GM18873 (cell line): ENCODE measurements around the gene TMEM271.

ENCODE experiments used
- ATAC-seq: cut with Tn5 transposase; IDR thresholded peaks from one replicate; pipeline ENCODE4 v1.9.1; 2021; ENCODE audit warnings: mild to moderate bottlenecking, moderate library complexity, moderate number of reproducible peaks; ENCODE audit not compliant: unreplicated experiment, low FRiP score

TMEM271 gene

DNA sequence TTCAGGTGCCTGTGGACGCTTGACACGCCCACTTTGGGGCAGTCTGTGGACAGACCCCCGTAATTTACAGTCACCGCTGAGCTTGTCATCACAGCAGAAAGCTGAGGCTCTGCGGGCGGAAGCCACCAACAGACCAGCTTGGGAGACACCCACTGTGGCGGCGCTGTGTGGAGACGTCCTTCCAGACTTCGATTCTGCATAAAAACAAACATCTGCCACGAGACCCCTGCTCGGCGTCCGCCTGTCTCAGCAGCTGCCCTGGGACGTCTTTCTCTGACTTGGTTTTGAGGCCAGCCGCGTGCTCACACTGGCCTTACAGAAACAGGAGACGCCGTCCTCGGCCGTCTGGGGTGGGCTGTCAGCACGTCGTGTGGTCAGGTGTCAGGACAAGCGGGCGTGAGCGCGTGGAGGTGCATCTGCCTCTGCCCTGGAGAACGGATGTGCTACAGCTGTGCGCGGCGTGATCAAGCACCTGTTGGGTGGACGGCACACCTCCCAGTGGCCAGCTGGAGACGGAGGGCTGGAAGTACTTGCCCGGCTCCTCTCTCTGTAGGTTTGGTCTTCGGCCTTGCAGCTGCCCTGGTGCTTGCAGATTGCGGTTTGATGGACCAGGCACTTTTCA lies 39.6 kb downstream of the TMEM271 start:
- ATAC-seq, result no peak

DNA sequence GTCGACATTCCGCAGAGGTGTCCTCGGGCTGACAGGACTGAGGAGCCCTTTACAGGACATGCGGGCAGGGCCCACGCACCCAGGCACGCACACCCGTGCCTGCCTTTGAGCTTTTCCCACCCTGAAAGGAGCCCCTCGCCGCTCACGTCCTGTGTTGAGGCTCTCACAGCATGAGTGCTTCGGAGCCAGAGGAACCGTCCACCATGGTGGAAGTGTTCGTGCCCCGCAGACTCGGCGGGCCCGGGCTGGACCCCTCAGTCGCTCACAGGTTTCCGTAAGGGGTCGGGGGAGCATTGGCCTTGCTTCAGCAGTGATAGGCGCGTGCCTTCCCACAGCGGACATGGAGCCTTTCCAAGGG lies 40.2 kb downstream of the TMEM271 start:
- no peak for ATAC-seq

DNA sequence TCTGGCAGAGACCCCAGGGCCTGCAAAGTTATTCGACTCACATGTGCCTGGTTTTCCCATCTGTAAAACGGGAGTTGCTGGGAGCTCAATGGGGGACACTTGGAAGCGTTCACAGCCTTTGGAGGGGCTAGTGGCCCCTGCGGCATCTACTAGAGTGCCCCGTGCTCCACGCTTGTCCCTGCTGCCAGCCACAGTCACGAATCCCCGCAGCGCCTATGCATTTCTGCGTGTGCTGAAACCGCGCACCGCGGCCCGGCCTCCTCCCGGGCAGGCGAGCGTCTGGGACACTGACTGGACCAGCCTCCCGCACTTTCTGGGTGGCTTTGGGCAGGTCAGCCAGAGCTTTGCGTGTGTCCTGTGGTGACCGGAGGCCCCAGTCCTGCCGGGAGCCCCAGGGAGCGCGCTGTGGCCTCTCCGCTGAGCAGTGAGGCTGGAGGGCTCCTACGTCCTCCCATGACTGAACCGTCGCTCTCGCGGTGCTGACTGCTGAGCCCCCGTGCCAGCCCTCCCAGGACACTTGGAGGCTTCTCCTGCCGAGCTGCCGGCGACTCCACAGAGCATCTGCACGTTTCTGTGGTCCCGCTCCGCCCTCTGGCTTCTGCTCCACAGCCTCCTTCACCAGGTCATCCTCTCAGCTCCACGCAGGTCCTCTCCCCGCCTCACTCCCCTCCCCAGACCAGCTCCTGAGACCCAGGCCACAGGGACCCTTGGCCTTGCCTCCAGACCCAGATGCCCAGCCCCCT lies 40.7 kb downstream of the TMEM271 start:
- no peak for ATAC-seq

GRCh38 chr4:534576-535151 lies 41.4 kb downstream of the TMEM271 start:
- ATAC-seq, result no peak

DNA sequence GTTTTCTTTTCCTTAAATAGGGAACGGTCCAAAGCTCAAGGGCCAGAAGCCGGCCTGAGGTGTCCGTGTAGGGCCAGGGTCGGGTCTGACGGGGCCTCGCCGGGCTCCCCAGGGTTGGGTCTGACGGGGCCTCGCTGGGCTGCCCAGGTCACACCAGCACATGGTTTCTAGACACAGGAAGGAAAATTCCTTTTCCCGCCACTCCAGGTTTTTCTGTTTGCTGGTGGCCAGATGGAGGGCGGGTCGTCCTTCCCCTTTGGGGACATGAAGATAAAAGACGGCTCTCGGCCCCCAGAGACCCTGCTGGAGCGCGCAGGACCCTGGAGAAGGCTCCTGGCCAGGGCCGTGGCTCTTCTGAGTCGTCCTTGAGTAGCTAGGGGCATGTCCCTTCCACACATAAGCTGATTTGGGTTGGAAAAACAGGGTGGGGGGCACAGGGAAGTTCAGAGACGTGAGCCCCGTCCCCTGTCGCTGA lies 42.0 kb downstream of the TMEM271 start:
- no peak for ATAC-seq

DNA sequence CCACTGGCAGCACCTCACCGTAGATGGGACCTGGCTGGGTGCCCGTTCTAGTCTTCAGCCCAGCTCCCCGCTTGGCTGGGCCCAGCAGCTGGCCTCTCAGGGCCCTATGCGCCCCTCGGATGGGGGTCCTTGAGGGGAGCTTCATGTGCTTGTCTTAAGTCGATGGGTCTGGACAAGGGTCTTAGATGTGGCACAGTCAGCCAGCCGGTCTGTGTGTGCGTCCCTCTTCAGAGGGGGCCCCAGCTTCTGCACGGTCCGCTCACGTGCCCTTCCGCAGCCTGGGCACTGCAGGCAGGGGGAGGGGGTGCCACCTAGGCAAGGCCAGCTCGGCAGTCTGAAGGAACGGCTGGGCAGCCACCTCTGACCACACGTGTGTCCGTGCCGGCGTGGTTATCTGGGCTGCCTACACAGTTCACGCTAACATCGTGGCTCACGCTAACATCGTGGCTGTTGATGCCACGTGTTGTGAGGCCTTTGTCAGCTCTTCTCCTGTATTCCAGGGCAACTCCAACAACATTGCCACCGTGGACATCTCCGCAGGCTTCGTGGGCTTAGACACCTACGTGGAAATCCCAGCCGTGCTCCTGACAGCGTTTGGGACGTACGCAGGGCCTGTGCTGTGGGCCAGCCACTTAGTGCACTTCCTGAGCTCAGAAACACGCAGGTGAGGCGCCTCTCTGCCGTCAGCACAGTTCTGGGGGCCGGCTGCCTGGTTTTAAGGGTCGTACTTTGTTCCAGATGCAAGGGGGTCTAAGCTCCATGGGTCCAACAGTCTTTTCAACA lies 42.6 kb downstream of the TMEM271 start:
- no peak for ATAC-seq

GRCh38 chr4:532588-533317 lies 43.3 kb downstream of the TMEM271 start:
- ATAC-seq, result no peak

DNA sequence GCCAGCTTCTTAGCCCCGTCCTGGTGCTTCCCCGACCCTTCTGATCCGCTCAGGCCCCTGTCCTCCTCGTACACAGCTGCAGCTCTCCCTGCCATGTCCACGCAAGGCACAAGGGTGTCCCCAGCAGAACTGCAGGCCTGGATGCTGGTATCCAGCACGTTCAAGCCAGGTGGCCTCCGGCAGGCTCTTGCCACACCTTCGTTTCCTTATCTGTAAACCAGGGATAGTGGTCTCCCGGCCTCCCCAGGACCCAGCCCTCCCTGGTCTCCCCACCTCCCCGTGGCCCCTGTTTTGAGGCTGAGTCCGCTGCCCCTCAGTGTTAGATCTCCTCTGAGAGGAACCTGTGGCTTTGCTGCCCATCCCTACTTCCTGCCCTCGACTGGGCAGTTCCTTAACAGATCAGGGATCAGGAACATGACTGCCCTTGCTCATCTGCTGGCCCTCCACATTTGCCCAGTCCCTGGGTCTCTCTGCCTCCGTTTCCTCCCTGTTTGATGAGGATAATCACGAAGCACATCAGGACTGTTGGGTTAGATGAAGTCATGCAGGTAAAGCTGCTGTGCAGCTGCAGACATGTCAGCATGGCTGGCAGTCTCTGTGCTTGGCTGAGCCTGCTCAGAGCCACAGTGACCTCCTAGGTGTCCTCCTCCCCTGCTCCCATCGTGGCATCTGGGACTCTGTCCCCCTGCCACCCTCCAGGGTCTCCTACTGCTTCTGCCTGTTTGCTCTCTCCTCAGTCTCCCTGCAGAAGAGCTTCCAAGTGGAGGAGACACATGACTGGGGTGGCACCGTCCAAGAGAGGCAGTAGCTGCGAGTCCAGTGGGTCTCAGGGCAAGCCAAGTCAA lies 44.2 kb downstream of the TMEM271 start:
- ATAC-seq, result no peak

DNA sequence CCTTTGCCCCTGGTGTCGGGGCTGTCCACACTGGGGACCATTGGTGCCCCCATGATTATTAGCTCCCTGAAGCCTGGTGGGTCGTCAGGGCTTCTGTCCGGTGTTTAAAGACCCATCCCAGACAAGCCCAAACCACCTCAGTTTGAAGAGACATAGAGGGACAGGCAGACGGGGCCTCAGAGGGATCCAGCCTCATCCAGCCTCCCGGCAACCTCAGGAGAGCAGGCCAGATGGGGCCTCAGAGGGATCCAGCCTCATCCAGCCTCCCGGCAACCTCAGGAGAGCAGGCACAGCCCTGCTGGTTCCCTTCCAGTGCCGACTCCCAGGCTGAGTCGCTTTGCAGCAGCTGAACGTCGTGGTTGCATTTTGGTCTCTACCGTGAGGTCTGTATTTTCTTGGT lies 45.0 kb downstream of the TMEM271 start:
- ATAC-seq, result no peak

- ATAC-seq, result no peak
Measured at GRCh38 chr4:530017-530781, 45.9 kb downstream of the TMEM271 start.

DNA sequence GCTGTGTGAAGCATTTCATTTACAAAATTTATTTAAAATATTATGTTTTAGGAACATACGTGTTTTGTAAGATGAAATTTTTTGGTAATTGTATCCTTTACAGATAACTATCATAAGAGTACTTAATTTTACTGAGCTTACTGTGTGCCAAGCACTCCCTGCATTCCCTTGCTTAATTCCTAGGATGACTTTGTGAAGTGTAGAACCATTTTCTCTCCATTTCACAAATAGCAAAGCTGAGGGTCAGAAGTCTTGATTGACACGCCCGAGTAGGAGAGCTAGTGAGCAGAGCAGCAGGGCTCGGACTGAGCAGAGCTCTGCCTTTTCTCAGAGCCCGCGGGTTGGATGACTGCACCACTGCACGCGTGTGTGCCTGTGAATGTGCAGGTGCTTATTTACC lies 46.5 kb downstream of the TMEM271 start:
- no peak for ATAC-seq

GRCh38 chr4:528835-529234 lies 47.3 kb downstream of the TMEM271 start:
- ATAC-seq, result no peak

DNA sequence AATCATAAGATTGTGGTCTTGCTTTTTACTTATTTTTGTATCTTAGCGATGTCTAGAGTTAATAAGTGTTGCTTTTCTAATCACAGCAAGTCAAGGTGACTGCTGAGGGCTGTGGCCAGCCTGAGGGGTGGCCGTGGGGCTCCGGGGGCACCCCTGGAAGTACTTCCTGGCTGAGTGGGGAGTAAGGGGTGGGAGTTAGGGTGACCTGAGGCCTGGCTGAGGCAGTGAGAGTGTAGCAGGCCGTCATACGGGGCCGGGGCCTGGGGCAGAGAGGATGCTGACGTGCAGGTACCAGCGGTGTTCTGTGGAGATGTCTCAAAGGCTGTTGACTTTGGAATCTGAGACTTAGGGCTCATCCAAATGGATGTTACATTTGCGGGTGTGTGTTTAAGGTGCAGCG lies 47.8 kb downstream of the TMEM271 start:
- ATAC-seq, result no peak

DNA sequence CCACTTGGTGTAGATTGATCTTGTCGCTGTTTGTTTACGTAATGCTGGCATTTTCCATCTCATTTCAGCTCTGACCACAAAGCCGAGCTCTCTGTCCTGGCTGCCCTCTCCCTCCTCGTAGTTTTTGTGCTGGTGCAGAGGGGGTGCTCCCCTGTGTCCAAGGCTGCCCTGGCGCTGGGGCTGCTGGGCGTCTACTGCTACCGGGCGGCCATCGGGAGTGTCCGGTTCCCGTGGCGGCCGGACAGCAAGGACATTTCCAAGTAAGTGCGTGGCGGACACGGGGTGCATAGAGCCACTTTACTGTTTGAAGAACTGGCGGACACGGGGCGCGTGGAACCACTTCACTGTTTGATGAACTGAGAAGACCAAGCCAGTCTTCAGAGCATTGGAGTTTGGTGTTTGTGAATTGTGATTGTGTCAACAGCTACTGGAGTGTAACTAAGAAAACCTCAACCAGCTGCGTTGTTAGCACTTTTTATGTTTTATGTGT lies 49.1 kb downstream of the TMEM271 start:
- ATAC-seq, result no peak

DNA sequence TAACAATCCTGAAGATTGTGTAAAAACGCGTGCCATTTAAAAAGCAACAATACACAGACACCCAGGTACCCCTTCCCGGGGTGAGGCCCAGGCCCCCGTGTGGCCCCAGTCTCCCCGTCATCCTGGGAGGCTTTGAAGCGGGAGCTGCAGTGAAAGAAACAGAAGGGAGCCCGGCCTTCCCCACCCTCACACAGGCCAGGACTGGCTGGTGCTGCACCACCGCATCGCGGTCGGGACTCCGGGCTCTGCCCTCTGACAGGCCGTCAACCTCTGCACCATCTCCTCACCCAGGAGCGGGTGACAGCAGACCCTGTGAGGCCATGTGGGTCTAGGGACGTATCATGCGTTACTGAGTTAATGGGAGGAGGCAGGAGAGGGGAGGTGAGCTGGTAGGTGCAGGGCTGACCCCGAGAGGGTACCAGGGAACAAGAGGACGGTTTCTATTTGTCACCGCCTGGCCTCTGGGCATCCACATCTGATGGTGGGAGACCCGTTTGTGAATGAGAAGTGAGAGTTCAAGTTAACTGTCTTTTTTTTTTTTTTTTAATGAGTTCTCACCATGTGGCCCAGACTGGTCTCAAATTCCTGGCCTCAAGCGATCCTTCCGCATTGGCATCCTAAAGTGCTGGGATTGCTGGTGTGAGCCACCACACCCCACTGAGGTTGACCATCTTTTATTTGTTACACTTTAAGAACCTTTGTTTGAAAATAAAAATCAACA lies 49.7 kb downstream of the TMEM271 start:
- no peak for ATAC-seq

DNA sequence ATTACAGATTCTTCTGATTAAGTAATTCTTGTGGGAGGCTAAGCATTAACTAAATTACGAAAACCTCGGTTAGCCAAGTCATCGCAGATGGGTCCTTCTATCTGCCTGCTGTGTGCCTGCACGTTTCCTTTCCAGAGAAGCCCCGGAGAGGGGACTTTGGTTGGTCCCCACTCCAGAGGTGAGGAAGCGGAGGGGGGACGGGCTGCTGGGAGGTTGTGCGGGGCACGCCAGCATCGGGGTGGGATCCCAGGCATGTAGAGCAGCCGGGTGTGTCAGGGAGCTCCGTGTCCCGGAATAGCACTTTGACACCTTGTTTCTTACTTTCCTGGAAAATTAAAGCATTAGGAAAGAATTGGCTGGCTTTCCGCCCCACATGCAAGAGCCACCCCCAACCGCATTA lies 50.4 kb downstream of the TMEM271 start:
- ATAC-seq, result no peak

GRCh38 chr4:524196-524595 lies 51.9 kb downstream of the TMEM271 start:
- no peak for ATAC-seq
